Upper lobe of left lung (tissue), 6 donors: ENCODE measurements around the gene ASIC4. TPM values are rescaled to one million over a fixed set of nuclear protein-coding genes. Genes with fewer than 3 reads are reported as not detected.
A peak's percentile ranks its signal among the peaks of the same experiment; 100 is the strongest.

ENCODE experiments used
- ATAC-seq, 2 donors: fragments of 200-7000 bp; cut with Tn5 transposase; one replicate each; pipeline ENCODE4 v1.9.1; 2022; ENCODE audit warnings: mild to moderate bottlenecking in 2 of 2, moderate library complexity in 2 of 2; ENCODE audit not compliant: low FRiP score in 2 of 2
- DNase-seq, 2 donors: peaks; one replicate each; pipeline ENCODE4 v3.0.0-alpha.2; 2019 to 2020
- H3K27ac ChIP-seq, 4 donors: fragments of 200-600 bp; sonication (generic); one replicate each; pipeline ENCODE4 v1.5.1; 2016 to 2019
- H3K27me3 ChIP-seq, 4 donors: fragments of 200-600 bp; sonication (generic); one replicate each; pipeline ENCODE4 v1.5.1; 2017 to 2019
- H3K36me3 ChIP-seq, 4 donors: fragments of 200-600 bp; sonication (generic); one replicate each; pipeline ENCODE4 v1.5.1; 2016 to 2019
- H3K4me1 ChIP-seq, 4 donors: fragments of 200-600 bp; sonication (generic); one replicate each; pipeline ENCODE4 v1.5.1; 2018 to 2019
- H3K4me3 ChIP-seq, 4 donors: fragments of 200-600 bp; sonication (generic); one replicate each; pipeline ENCODE4 v1.5.1; 2017 to 2019; ENCODE audit warnings: mild to moderate bottlenecking in 2 of 4, moderate library complexity in 1 of 4
- H3K9me3 ChIP-seq, 4 donors: fragments of 200-600 bp; sonication (generic); one replicate each; pipeline ENCODE4 v1.5.1; 2018 to 2019
- EP300 ChIP-seq, 4 donors: sonication (generic); formaldehyde crosslinking; IDR thresholded peaks; one replicate each; pipeline ENCODE4 v1.5.1; 2017; ENCODE audit warnings: antibody characterized with exemption in 4 of 4, control low read depth in 2 of 4
- POLR2A ChIP-seq, 4 donors: fragments of 450-650 bp; IDR thresholded peaks; one replicate each; pipeline ENCODE4 v1.5.1; 2016 to 2017; ENCODE audit warnings: antibody characterized with exemption in 4 of 4, mild to moderate bottlenecking in 2 of 4
- POLR2AphosphoS5 ChIP-seq, 2 donors: sonication (generic); formaldehyde crosslinking; IDR thresholded peaks; one replicate each; pipeline ENCODE4 v1.5.1; 2017; ENCODE audit warnings: antibody characterized with exemption in 2 of 2
- WGBS, 2 donors: methylation state at CpG; one replicate each; pipeline ENCODE4 v1.1.5; 2017 to 2018; 5-methylcytosine and 5-hydroxymethylcytosine counted together
- total RNA-seq, 6 donors: library from RNA; depleted of rRNA in 4 of 6; stranded (reverse); fragments of >200 nt in 4 of 6; gene quantifications; one replicate each; pipeline versions ENCODE4 v1.1.0 to v1.2.1, GENCODE V29; 2016 to 2021
- TF ChIP-seq, protein P1 (sequence below), 6 experiments: fragments of 450-650 bp in 4 of 6; fragments of 200-600 bp in 2 of 6; sonication (generic) in 2 of 6; IDR thresholded peaks; one replicate each; pipeline ENCODE4 v1.5.1; 2016 to 2019; ENCODE audit warnings: antibody characterized with exemption in 6 of 6
- donor health status: DM: no; HTN: no; CAD: no; lungs with moderate emphysema.
- donor health status: DM: no; HTN: yes; CAD: no; lungs with severe emphysema.

Gene ASIC4
- total RNA-seq, 6 donors from 2014 or later: 0.20 to 0.34 (median 0.29) TPM; not detected in 3

DNA sequence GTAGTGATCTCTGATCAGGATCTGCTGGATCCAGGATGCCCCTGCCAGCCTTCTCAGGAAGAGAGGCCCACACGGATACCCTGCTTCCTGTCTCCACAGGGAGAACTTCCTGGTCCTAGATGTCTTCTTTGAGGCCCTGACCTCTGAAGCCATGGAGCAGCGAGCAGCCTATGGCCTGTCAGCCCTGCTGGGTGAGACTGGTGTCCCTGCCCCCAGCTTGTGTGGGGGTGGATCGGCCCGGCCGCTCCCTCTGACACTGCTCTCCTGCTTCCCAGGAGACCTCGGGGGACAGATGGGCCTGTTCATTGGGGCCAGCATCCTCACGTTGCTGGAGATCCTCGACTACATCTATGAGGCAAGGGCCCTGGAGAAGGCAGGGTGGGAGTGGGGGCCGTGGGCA is 22.7 kb downstream of the ASIC4 start:
- TF ChIP-seq POLR2AphosphoS5 (IDR thresholded peaks at IDR 0.05) (no peak), POLR2A (IDR thresholded peaks at IDR 0.05) (no peak), EP300 (IDR thresholded peaks at IDR 0.05) (no peak)
- TF ChIP-seq, protein P1, sequence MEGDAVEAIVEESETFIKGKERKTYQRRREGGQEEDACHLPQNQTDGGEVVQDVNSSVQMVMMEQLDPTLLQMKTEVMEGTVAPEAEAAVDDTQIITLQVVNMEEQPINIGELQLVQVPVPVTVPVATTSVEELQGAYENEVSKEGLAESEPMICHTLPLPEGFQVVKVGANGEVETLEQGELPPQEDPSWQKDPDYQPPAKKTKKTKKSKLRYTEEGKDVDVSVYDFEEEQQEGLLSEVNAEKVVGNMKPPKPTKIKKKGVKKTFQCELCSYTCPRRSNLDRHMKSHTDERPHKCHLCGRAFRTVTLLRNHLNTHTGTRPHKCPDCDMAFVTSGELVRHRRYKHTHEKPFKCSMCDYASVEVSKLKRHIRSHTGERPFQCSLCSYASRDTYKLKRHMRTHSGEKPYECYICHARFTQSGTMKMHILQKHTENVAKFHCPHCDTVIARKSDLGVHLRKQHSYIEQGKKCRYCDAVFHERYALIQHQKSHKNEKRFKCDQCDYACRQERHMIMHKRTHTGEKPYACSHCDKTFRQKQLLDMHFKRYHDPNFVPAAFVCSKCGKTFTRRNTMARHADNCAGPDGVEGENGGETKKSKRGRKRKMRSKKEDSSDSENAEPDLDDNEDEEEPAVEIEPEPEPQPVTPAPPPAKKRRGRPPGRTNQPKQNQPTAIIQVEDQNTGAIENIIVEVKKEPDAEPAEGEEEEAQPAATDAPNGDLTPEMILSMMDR (IDR thresholded peaks at IDR 0.05): no peak
- DNase-seq (no peak), ATAC-seq (no peak)
- WGBS, 2 donors: 35 to 70% methylated on average over 2 to 9 of the region's 9 CpGs
- H3K4me3 ChIP-seq: no peak overlapping the region
- H3K9me3 ChIP-seq: no peaks in the 10 kb centered on the region
- peaks cover 0 to 25% (median 17%) of the 10 kb centered on the region in 4 donors for H3K36me3 ChIP-seq
- H3K27ac ChIP-seq: no peak overlapping the region
- H3K4me1 ChIP-seq: peaks cover 3 to 7% (median 7%) of the 10 kb centered on the region in 4 donors
- H3K27me3 ChIP-seq: no peaks in the 10 kb centered on the region

DNA sequence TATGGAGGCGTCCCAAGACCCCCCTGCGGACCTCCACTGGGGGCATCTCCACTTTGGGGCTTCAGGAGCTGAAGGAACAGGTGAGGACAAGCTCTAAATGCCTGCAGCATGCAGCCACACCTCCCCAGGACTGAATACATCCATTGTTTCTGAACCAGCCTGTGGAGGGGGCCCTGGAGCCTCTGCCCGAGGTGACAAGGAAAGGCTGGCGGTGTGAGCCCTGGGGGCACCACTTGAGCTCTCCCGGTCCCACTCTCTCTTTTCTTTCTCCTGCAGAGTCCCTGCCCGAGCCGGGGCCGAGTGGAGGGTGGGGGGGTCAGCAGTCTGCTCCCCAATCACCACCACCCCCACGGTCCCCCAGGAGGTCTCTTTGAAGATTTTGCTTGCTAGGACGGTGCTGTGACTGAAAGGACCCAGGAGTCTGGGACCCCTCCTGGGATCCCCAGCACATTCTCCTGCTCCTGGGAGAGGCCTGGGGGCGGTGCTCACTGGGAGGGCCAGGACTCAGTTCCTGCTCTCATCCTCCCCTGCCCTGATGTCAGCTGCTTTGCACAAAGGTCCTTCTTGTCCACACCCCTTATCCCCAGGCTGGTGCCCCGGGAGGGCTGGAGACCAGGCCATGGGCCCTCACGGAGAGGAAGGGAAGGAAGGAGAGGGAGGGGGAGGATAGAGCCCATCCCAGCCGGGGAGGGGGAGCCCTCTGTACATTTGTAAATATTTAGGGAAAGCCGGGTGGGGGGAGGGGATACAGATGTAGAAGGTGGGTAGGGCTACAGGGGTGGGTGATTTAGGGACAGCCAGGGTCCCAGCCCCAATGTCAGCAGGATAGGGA is 23.6 kb downstream of the ASIC4 start:
- ATAC-seq (no peak), DNase-seq (no peak)
- peaks cover 0 to 25% (median 17%) of the 10 kb centered on the region in 4 donors for H3K36me3 ChIP-seq
- peaks cover 12 to 16% (median 16%) of the 10 kb centered on the region in 4 donors for H3K4me1 ChIP-seq
- TF ChIP-seq, protein P1 (IDR thresholded peaks at IDR 0.05): no peak
- TF ChIP-seq EP300 (IDR thresholded peaks at IDR 0.05): no peak
- no peak for TF ChIP-seq POLR2A (IDR thresholded peaks at IDR 0.05)
- no peak for TF ChIP-seq POLR2AphosphoS5 (IDR thresholded peaks at IDR 0.05)
- H3K9me3 ChIP-seq: no peaks in the 10 kb centered on the region
- no peak overlapping the region for H3K27ac ChIP-seq
- 49 to 52% methylated on average over 10 to 14 of the region's 15 CpGs for WGBS, 2 donors
- no peak overlapping the region for H3K4me3 ChIP-seq
- H3K27me3 ChIP-seq: no peaks in the 10 kb centered on the region

DNA sequence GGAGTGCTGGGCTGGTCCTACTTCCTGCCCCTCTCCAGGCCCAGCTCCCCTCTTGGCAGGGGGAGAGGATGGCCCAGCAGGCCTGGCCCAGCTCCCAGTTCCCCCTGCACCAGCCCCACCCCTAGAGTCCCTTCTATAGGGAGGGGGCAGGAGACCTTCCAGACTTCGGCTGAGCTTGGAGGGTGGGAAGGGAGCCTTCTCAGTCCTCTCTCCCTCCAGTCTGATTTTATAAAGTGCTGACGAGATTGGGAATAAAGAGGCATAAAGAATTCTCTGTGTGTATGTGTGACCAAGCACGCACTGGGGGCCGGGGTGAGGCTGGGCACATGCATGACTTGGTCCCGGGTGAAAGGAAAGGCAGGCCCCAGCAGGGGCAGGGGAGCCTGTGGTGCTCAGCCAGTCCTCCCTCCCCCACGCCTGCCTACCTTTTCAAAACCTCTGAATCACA is 24.2 kb downstream of the ASIC4 start:
- H3K27ac ChIP-seq: no peak overlapping the region
- DNase-seq (no peak), ATAC-seq (no peak)
- H3K9me3 ChIP-seq: no peaks in the 10 kb centered on the region
- peaks cover 16 to 22% (median 18%) of the 10 kb centered on the region in 4 donors for H3K4me1 ChIP-seq
- TF ChIP-seq, protein P1 (IDR thresholded peaks at IDR 0.05): no peak
- no peak for TF ChIP-seq POLR2A (IDR thresholded peaks at IDR 0.05)
- WGBS, 2 donors: 64 to 75% methylated on average over 6 of the region's 6 CpGs
- no peaks in the 10 kb centered on the region for H3K27me3 ChIP-seq
- peaks cover 0 to 25% (median 17%) of the 10 kb centered on the region in 4 donors for H3K36me3 ChIP-seq
- H3K4me3 ChIP-seq: no peak overlapping the region

DNA sequence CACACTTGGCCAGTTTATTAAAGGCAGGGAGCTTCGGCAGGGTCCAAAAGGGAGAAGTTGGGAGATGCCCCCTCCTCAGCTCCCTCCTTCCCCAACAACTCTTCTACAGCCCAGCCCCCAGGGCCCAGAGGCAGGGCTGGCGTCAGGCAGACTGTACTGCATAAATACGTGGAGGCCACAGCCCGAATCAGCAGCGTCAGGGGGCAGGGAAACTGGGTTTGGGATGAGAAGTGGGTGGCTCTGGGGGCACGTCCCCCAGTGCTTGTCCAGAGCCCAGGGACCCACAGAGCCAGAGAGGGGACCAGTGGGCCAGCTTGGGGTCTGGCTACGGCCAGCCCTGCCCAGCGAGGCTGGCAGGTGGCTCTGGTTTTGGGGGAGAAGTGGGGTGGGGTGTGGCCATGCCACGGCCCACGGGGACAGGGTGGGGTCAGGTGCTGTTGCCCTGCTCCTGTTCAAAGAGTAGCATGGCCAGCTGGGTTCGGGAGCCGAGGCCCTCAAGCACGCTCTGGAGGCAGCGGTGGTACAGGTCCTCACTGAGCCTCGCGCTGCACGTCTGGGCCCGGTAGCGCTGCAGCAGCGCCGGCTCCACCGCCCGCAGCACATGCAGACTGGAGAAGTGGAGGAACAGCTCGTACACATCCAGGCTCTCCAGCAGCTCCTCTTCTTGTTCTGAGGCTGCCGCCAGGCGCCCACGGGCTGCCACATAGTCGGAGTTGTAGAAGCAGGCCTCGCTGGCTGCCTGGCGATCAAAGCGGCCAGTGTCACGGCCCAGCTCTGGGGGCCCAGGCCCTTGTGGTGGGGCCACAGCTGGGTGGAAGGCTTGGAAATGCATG is 24.9 kb downstream of the ASIC4 start:
- WGBS, 2 donors: 90 to 91% methylated on average over 2 to 24 of the region's 32 CpGs
- H3K36me3 ChIP-seq: peaks cover 0 to 25% (median 17%) of the 10 kb centered on the region in 4 donors
- DNase-seq (peak in 1 of 2 donors; percentile 81), ATAC-seq (no peak)
- H3K27ac ChIP-seq: no peak overlapping the region
- TF ChIP-seq, protein P1 (IDR thresholded peaks at IDR 0.05): no peak
- TF ChIP-seq POLR2AphosphoS5 (IDR thresholded peaks at IDR 0.05): no peak
- TF ChIP-seq POLR2A (IDR thresholded peaks at IDR 0.05): no peak
- TF ChIP-seq EP300 (IDR thresholded peaks at IDR 0.05): no peak
- no peaks in the 10 kb centered on the region for H3K9me3 ChIP-seq
- no peaks in the 10 kb centered on the region for H3K27me3 ChIP-seq
- peaks cover 18 to 26% (median 20%) of the 10 kb centered on the region in 4 donors for H3K4me1 ChIP-seq
- no peak overlapping the region for H3K4me3 ChIP-seq
